Endometrial microvascular endothelial cells (primary cell): Measurements from ENCODE around the gene PAEP. TPM values are rescaled to one million over a fixed set of nuclear protein-coding genes. Genes with fewer than 3 reads are reported as not detected.

ENCODE experiments used
- in situ Hi-C: cut with HindIII; loops from 2 replicates; pipeline ENCODE4 v1.10.0; 2017; ENCODE audit warnings: low sequenced_read_pairs, low pct_unique_long_range_greater_than_20kb; ENCODE audit errors: inconsistent ontology term
- total RNA-seq: library from RNA; depleted of rRNA; stranded (reverse); fragments of >200 nt; gene quantifications from one replicate; pipeline ENCODE4 v1.2.3, GENCODE V29; 2015; ENCODE audit errors: inconsistent ontology term

Gene PAEP
- total RNA-seq, 1 donor from 2014 or later = not detected

GRCh38 chr9:135586601-135587109, 25.1 kb downstream of the PAEP start:
- in situ Hi-C loops = no loop called here

- in situ Hi-C loops = no loop called here
Observed at GRCh38 chr9:135587658-135588057, 26.1 kb downstream of the PAEP start.

DNA sequence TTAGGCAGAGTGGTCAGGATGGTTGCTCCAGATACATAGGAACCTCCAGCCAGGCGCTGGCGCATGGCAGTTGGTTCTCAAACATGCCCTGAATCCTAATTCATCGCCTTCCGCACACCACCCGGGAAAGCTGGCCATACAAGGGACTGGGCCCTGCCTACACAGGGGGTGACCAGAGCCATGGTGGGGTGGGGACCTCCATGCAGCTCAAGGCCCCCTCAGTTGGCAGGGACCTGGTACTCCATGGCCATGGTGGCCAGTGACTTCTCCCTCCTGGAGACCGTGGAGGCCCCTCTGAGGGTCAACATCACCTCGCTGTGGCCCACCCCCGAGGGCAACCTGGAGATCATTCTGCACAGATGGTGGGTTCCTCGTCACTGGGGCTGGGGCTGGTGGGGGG, 26.8 kb downstream of the PAEP start:
- in situ Hi-C loops = no loop called here

DNA sequence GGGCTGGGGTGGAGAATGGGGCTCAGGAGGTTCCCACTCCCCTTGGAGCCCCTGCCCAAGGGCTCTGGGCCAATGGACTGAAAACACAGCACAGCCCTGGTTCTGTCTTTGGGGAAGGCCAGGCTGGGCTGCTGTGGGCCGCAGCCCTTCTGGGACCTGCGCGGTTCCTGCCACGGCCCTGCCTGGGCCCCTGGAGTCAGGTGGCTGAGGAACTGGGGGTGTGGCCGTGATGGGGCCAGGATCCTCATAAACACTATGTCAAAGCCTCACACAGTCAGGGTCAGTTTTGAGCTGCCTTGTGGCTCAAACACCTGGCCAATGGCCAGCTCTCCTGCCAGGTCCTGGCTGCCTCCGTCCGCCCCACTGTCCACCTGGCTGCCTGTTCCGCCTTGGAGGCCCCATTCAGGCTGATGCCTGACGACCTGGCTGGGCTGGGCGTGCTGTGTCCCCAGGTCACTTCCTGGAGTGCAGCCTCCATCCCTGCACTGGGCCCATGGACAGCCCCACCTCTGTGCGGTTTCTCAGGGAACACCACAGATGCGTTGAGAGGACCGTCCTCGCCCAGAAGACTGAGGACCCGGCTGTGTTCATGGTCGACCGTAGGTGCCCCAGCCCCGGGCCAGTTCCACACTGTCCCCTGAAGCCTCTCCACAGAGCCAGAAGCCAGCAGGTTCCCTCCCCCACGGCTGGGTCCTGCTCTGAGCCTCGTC, 27.5 kb downstream of the PAEP start:
- in situ Hi-C loops = no loop called here

DNA sequence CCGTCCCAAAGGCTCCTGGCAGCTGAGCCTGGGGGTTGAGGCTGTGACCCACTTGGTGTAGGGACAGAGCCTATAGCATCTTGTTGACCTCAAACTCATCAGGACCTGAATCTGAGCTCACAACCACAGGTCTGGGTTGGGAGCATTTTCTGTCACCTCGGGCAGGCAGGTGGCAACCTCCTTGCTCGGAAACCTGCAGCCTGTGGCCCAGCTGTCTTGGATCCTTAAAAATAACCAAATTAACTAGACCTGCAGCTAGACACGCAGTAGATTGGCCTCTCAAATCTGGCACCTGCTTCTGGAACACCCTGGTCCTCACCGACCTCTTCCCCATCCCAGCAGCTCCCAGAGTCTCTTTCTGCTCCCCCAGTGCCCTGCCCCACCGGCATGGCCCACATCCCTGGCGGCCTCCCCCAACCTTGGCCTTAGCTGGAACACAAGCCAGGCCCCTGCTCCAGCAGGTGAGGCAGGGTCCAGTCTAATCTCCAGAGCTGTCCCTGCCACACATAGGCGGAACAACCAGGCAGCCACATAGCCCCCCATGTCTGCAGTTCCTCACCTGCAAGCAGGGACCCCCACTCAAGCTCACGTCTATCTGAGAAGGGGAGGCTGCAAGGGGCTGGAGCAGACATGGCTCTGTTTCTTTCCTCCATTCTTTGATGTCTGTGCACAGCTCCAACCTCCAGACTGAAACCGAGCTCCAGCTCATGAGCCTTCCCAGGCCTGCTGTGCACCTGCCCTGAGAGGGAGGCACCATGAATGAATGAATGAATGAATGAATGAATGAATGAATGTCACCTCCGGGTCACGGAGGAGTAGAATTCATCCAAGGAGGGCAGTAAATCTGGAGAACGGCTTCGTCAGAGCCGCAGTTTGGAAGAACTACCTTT, 28.3 kb downstream of the PAEP start:
- in situ Hi-C loops = no loop called here

DNA sequence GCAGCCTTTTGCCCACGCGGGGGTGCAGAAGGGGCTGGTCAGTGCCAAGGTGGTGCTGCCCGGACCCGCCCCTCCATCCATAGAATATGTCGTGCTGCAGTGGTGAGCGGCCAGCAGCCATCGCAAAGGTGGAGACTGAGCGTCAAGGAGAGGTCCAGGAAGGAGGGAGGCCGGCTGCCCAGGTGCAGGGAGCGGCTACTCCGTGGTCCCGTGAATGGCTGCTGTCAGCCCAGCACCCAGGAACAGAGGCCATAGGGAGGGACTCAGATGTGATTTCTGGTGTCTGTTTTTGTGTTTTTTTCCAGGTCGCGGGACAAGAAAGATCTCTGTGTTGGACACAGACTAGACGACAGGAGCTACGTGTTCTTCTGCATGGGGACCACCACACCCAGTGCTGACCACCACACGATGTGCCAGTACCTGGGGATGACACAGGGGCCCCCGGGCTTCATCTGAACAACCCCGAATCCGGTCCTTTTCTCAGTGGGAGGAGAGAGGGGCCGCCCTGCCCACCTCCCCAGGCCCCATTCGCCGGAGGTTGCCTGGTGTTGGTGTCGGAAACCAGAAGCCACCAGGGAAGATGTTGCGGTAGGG, 29.0 kb downstream of the PAEP start:
- in situ Hi-C loops = no loop called here

DNA sequence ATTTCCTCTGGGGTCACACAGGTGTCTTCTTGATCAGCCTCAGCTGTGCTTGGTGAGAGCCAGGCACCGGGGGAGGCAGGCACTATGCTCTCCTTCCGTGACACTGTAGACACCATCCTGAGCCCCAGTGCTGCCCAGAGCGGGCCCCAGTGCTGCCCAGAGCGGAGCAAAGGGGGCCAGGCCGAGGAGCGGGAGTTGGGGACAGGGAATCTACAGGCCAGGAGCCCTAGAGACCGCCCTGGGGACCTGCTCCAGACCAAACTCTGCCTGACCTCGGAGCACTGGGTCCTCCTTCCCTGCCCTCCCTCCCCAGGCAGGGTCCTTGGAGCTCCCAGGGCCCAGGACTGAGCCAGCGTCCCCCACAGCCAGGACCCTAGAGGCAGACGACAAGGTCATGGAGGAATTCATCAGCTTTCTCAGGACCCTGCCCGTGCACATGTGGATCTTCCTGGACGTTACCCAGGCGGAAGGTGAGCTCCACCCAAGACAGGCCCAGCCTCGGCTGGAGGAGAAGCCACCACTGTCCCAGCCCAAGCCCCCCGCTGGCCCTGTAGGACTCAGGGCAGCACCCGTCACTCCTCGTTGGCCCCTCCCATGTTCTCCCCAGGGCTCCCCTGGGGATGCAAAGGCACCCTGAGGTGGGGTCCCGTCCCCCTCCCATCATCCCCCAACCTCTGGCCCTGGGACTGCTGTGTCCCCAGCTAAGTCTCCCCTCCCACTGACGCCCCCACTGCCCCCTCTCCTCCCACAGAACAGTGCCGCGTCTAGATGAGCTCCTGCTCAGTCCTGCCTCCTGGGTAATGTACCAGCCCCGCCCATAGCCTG, 30.2 kb downstream of the PAEP start:
- in situ Hi-C loops = no loop called here

- in situ Hi-C loops = no loop called here
Observed at GRCh38 chr9:135592331-135592590, 30.7 kb downstream of the PAEP start.

- in situ Hi-C loops = no loop called here
Observed at GRCh38 chr9:135592625-135593024, 31.1 kb downstream of the PAEP start.

- in situ Hi-C loops = no loop called here
Observed at GRCh38 chr9:135596211-135596610, 34.7 kb downstream of the PAEP start.

GRCh38 chr9:135600296-135600817, 38.8 kb downstream of the PAEP start:
- in situ Hi-C loops = no loop called here

- in situ Hi-C loops = no loop called here
Observed at GRCh38 chr9:135601988-135602387, 40.4 kb downstream of the PAEP start.

GRCh38 chr9:135602789-135603481, 41.4 kb downstream of the PAEP start:
- in situ Hi-C loops = no loop called here

- in situ Hi-C loops = no loop called here
Observed at GRCh38 chr9:135604437-135605237, 43.1 kb downstream of the PAEP start.

DNA sequence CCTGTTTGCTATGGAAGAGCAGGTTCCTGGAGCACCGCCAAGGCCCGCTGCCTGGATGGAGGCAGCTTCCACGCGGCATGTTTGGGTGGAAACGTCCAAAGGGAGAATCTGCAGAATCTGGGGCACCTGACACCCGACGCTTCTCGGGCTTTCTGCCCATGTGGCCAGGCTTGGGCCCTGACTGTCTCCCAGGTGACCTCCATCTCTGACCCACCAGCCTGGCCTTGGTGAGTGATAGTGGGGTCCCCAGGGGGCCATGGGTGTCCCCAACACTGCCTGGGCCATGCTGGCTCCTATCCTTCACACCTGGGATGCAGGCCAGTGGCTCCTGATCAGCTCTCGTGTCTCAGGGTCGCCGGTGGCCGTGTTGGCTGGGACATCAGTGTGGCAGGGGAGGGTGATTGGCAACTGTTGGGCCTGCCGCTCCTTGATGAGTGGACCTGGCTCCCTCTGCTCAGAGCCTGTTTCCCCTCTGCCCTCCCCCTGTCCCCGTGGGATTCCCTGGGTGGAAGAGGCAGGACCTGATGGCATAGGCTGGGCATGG, 43.8 kb downstream of the PAEP start:
- in situ Hi-C loops = no loop called here

- in situ Hi-C loops = no loop called here
Observed at GRCh38 chr9:135606885-135607259, 45.3 kb downstream of the PAEP start.
